HG02840 (cell line): Measurements from ENCODE around the gene TMBIM1.

Experiments
- ATAC-seq: cut with Tn5 transposase; IDR thresholded peaks from one replicate; pipeline ENCODE4 v1.9.1; 2021; ENCODE audit warnings: mild to moderate bottlenecking, moderate library complexity, moderate number of reproducible peaks; ENCODE audit not compliant: unreplicated experiment, low FRiP score

TMBIM1 gene

GRCh38 chr2:218226903-218227302 lies 65.4 kb downstream of the TMBIM1 start:
- no peak for ATAC-seq
